H9 (cell line): Measurements from ENCODE around the gene LARP1. TPM values are rescaled to one million over a fixed set of nuclear protein-coding genes. Genes with fewer than 3 reads are reported as not detected.

Experiments used
- DNase-seq: peaks from one replicate; pipeline ENCODE4 v3.0.0-alpha.2; 2017
- H2AFZ ChIP-seq: one replicate; pipeline ENCODE4 v1.6.1; 2013; ENCODE audit warnings: mild to moderate bottlenecking, low read length, control low read depth, moderate library complexity
- H2AK5ac ChIP-seq: 2 replicates; pipeline ENCODE4 v1.6.1; 2013; ENCODE audit warnings: low read length, control low read depth, mixed read lengths; ENCODE audit not compliant: insufficient read length
- H2BK120ac ChIP-seq: one replicate; pipeline ENCODE4 v1.6.1; 2013; ENCODE audit warnings: low read depth, mild to moderate bottlenecking, low read length, control low read depth, inconsistent platforms; ENCODE audit not compliant: poor library complexity, severe bottlenecking
- H2BK12ac ChIP-seq: 2 replicates; pipeline ENCODE4 v1.6.1; 2013; ENCODE audit warnings: low read length, control low read depth, mixed read lengths, low read depth; ENCODE audit not compliant: insufficient read length
- H2BK15ac ChIP-seq: 2 replicates; pipeline ENCODE4 v1.6.1; 2013; ENCODE audit warnings: low read depth, low read length, control low read depth
- H2BK20ac ChIP-seq: one replicate; pipeline ENCODE4 v1.6.1; 2013; ENCODE audit warnings: low read depth, mild to moderate bottlenecking, low read length, control low read depth, inconsistent platforms; ENCODE audit not compliant: poor library complexity, severe bottlenecking
- H2BK5ac ChIP-seq: 2 replicates; pipeline ENCODE4 v1.6.1; 2013; ENCODE audit warnings: low read length, control low read depth, mixed read lengths; ENCODE audit not compliant: insufficient read length
- H3K14ac ChIP-seq: 2 replicates; pipeline ENCODE4 v1.6.1; 2013; ENCODE audit warnings: low read length, control low read depth; ENCODE audit not compliant: insufficient read depth
- H3K18ac ChIP-seq: 2 replicates; pipeline ENCODE4 v1.6.1; 2013; ENCODE audit warnings: low read depth, mild to moderate bottlenecking, mixed read lengths, low read length, control low read depth; ENCODE audit not compliant: insufficient read length
- H3K23ac ChIP-seq: 2 replicates; pipeline ENCODE4 v1.6.1; 2013; ENCODE audit warnings: low read length, control low read depth, mixed read lengths, low read depth; ENCODE audit not compliant: insufficient read length
- H3K23me2 ChIP-seq: 2 replicates; pipeline ENCODE4 v1.6.1; 2013; ENCODE audit warnings: low read depth, mild to moderate bottlenecking, mixed read lengths, low read length, control low read depth; ENCODE audit not compliant: insufficient read length, poor library complexity, severe bottlenecking
- H3K27ac ChIP-seq: 2 replicates; pipeline ENCODE4 v1.5.1; 2013; ENCODE audit warnings: low read length, control low read depth, mixed read lengths, low read depth; ENCODE audit not compliant: insufficient read length
- H3K27me3 ChIP-seq: 2 replicates; pipeline ENCODE4 v1.6.1; 2013; ENCODE audit warnings: low read length, control low read depth, inconsistent platforms; ENCODE audit not compliant: insufficient read depth
- H3K4ac ChIP-seq: 2 replicates; pipeline ENCODE4 v1.6.1; 2013; ENCODE audit warnings: low read depth, mild to moderate bottlenecking, control low read depth, inconsistent platforms, low read length, moderate library complexity
- H3K4me1 ChIP-seq: 2 replicates; pipeline ENCODE4 v1.6.1; 2013; ENCODE audit warnings: low read length, control low read depth, inconsistent platforms; ENCODE audit not compliant: insufficient read depth
- H3K4me2 ChIP-seq: 2 replicates; pipeline ENCODE4 v1.6.1; 2013; ENCODE audit warnings: low read length, control low read depth, mixed read lengths; ENCODE audit not compliant: insufficient read length, insufficient read depth
- H3K56ac ChIP-seq: 2 replicates; pipeline ENCODE4 v1.6.1; 2013; ENCODE audit warnings: low read depth, mild to moderate bottlenecking, mixed read lengths, low read length, control low read depth; ENCODE audit not compliant: insufficient read length
- H3K79me1 ChIP-seq: 2 replicates; pipeline ENCODE4 v1.6.1; 2013; ENCODE audit warnings: low read depth, mild to moderate bottlenecking, moderate library complexity, low read length, control low read depth, inconsistent platforms; ENCODE audit not compliant: insufficient read depth, poor library complexity, severe bottlenecking
- H3K79me2 ChIP-seq: 2 replicates; pipeline ENCODE4 v1.6.1; 2013; ENCODE audit warnings: low read length, control low read depth, inconsistent platforms; ENCODE audit not compliant: insufficient read depth
- H3K9ac ChIP-seq: 2 replicates; pipeline ENCODE4 v1.6.1; 2013; ENCODE audit warnings: low read length, control low read depth, mixed read lengths; ENCODE audit not compliant: insufficient read length; ENCODE audit errors: extremely low read depth
- H3K9me3 ChIP-seq: one replicate; pipeline ENCODE4 v1.6.1; 2013; ENCODE audit warnings: low read depth, low read length, inconsistent platforms; ENCODE audit not compliant: control insufficient read depth
- H3T11ph ChIP-seq: one replicate; pipeline ENCODE4 v1.6.1; 2013; ENCODE audit warnings: mild to moderate bottlenecking, low read length, control low read depth, inconsistent platforms
- H4K20me1 ChIP-seq: one replicate; pipeline ENCODE4 v1.6.1; 2013; ENCODE audit not compliant: control insufficient read depth, insufficient read length, insufficient read depth
- H4K5ac ChIP-seq: 2 replicates; pipeline ENCODE4 v1.6.1; 2013; ENCODE audit warnings: low read depth, mild to moderate bottlenecking, mixed read lengths, low read length, control low read depth; ENCODE audit not compliant: insufficient read length
- H4K8ac ChIP-seq: replicated peaks from 2 replicates; pipeline ENCODE4 v1.6.1; 2013; ENCODE audit warnings: low read length, control low read depth, mixed read lengths, low read depth; ENCODE audit not compliant: insufficient read length
- H4K91ac ChIP-seq: 2 replicates; pipeline ENCODE4 v1.6.1; 2013; ENCODE audit warnings: low read depth, mild to moderate bottlenecking, moderate library complexity, mixed read lengths, low read length, control low read depth; ENCODE audit not compliant: insufficient read length
- H3K27ac Mint-ChIP-seq, 3 experiments: 2 replicates in 2 of 3; 3 replicates in 1 of 3; pipeline ENCODE4 v1.8.0; 2020 to 2021; ENCODE audit warnings: mixed read lengths in 3 of 3, mild to moderate bottlenecking in 1 of 3, moderate library complexity in 1 of 3
- H3K27me3 Mint-ChIP-seq: 2 replicates; pipeline ENCODE4 v1.8.0; 2021; ENCODE audit warnings: low read depth, mild to moderate bottlenecking, moderate library complexity, mixed read lengths
- H3K36me3 Mint-ChIP-seq, 3 experiments: 2 replicates in 2 of 3; 3 replicates in 1 of 3; pipeline ENCODE4 v1.8.0; 2020 to 2021; ENCODE audit warnings: low read depth in 3 of 3, mixed read lengths in 3 of 3; ENCODE audit not compliant: insufficient read depth in 1 of 3
- H3K4me1 Mint-ChIP-seq, 2 experiments: 2 replicates each; pipeline ENCODE4 v1.8.0; 2020; ENCODE audit warnings: mixed read lengths in 2 of 2
- H3K4me3 Mint-ChIP-seq, 2 experiments: 2 replicates in 1 of 2; 3 replicates in 1 of 2; pipeline ENCODE4 v1.8.0; 2020 to 2021; ENCODE audit warnings: mild to moderate bottlenecking in 2 of 2, mixed read lengths in 2 of 2, moderate library complexity in 1 of 2
- H3K9me3 Mint-ChIP-seq, 2 experiments: 2 replicates in 1 of 2; 3 replicates in 1 of 2; pipeline ENCODE4 v1.8.0; 2020; ENCODE audit warnings: mild to moderate bottlenecking in 2 of 2, mixed read lengths in 2 of 2, moderate library complexity in 1 of 2
- WGBS: extraction: QIAGEN DNeasy Blood & Tissue Kit; methylation state at CpG from one replicate; pipeline ENCODE4 v1.1.7; 2013; ENCODE audit warnings: missing lambda C conversion rate, low lambda C conversion rate, mixed read lengths; ENCODE audit not compliant: insufficient read length; ENCODE audit errors: extremely low coverage; 5-methylcytosine and 5-hydroxymethylcytosine counted together
- total RNA-seq: library from RNA; stranded (reverse); gene quantifications from 2 replicates; pipeline ENCODE4 v1.2.1, GENCODE V29; 2021
- TF ChIP-seq, protein P1 (sequence below): fragments of 200-600 bp; sonication (generic); conservative IDR thresholded peaks from 3 replicates; pipeline ENCODE4 v1.8.0; 2021; ENCODE audit warnings: antibody characterized with exemption, mild to moderate bottlenecking

Gene LARP1
- total RNA-seq, 1 experiment from 2014 or later, result 405 TPM

DNA sequence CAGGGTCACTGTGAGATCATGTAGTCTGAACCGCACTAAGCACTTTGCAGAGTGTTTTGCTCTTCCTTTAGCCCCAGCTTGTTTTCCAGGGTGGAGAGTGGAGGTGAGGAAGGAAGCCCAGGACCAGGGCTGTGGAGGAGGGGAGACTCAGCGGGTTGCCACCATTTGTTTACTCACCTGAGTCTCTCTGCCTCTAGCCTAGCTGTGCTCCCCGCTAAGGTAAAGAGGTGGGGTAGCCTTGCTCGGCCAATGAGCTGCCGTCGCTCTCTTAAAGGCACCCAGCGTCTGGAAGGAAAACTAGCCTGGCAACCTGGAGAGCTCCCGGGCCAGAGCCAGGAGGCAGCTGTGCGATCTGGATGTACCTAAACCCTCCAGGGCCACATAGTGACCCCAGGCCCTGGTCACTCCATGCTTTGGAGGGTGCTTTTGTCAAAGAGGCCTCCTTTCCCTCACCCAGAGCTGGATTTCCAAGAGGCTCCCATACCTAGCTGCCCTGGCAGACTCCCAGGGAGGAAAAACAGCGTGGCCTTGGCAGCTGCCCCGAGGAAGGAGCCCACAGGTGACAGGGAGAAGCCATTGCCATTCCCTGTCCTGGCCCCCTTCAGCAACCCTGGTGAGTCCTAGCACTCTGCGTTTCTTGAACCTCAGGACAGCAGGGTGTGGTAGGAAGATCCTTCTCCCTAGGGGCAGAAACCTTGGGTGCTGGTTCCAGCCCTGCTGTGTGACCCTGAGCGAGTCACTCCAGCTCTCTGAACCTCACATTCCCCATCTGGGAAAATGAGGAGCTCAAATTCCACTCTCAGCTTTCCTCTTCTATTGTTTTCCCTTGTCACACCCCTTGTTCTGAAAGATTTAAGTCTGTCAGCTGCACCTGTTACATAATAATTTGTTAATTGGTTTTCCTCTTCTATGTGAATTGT is 42.4 kb upstream of the LARP1 start:
- Histone ChIP-seq H3T11ph (no peak overlapping the region), H3K18ac (no peak overlapping the region), H4K5ac (no peak overlapping the region), H4K20me1 (no peaks in the 10 kb centered on the region), H4K8ac (no peak overlapping the region), H3K14ac (peak overlapping the region; percentile 5; the same call in 1 of the 2 replicates), H4K91ac (no peak overlapping the region), H3K79me2 (no peaks in the 10 kb centered on the region), H3K56ac (no peak overlapping the region), H3K79me1 (no peaks in the 10 kb centered on the region), H3K23ac (no peak overlapping the region), H3K23me2 (no peaks in the 10 kb centered on the region), H3K4me2 (peak overlapping the region; percentile 45), H3K9me3 (no peaks in the 10 kb centered on the region), H2AFZ (no peak overlapping the region), H2BK5ac (no peak overlapping the region), H2BK20ac (no peak overlapping the region), H3K9ac (no peak overlapping the region), H3K27ac (peak overlapping the region; percentile 24), H2BK15ac (no peak overlapping the region), H2BK120ac (no peak overlapping the region), H2BK12ac (no peak overlapping the region), H3K27me3 (no peaks in the 10 kb centered on the region), H2AK5ac (no peak overlapping the region), H3K4ac (no peak overlapping the region), H3K4me1 (peaks cover 7% of the 10 kb centered on the region; the same call in 1 of the 2 replicates)
- TF ChIP-seq, protein P1, sequence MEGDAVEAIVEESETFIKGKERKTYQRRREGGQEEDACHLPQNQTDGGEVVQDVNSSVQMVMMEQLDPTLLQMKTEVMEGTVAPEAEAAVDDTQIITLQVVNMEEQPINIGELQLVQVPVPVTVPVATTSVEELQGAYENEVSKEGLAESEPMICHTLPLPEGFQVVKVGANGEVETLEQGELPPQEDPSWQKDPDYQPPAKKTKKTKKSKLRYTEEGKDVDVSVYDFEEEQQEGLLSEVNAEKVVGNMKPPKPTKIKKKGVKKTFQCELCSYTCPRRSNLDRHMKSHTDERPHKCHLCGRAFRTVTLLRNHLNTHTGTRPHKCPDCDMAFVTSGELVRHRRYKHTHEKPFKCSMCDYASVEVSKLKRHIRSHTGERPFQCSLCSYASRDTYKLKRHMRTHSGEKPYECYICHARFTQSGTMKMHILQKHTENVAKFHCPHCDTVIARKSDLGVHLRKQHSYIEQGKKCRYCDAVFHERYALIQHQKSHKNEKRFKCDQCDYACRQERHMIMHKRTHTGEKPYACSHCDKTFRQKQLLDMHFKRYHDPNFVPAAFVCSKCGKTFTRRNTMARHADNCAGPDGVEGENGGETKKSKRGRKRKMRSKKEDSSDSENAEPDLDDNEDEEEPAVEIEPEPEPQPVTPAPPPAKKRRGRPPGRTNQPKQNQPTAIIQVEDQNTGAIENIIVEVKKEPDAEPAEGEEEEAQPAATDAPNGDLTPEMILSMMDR, result no peak
- Mint-ChIP-seq H3K36me3 (no peaks in the 10 kb centered on the region; a peak in 3 of 7 replicates), H3K4me1 (peaks cover 60 to 63% of the 10 kb centered on the region in 2 experiments), H3K27me3 (no peaks in the 10 kb centered on the region), H3K4me3 (peak overlapping the region; percentile 42 to 69), H3K9me3 (no peaks in the 10 kb centered on the region), H3K27ac (peak overlapping the region; percentile 87 to 98 (median 94); a peak in 6 of 7 replicates)
- peak; percentile 95 for DNase-seq
- no CpG with 5 or more reads among the region's 13 CpGs for WGBS
